DMS114 treated with DMSO at 0.1 percent for 48 hours (cell line): ENCODE measurements around the gene GPR108.
"Not testable (repeated sequence)": the region's sequence is repeated elsewhere in the genome, so short reads cannot be mapped to it uniquely, and the experiment has no call there.

Experiments
- DNase-seq: peaks from one replicate; lab custom pipeline; 2025; ENCODE audit not compliant: unreplicated experiment; lab: John Stamatoyannopoulos, UW

GPR108 gene

GRCh38 chr19:6737284-6737872, at the start of gene GPR108:
GPR108 (minus strand) TSS chr19:6737580; CDS start chr19:6737576, 4 bp downstream.
- peak; percentile 98 for DNase-seq

GRCh38 chr19:6779206-6779605, 41.8 kb upstream of the GPR108 start:
- DNase-seq: no peak

DNA sequence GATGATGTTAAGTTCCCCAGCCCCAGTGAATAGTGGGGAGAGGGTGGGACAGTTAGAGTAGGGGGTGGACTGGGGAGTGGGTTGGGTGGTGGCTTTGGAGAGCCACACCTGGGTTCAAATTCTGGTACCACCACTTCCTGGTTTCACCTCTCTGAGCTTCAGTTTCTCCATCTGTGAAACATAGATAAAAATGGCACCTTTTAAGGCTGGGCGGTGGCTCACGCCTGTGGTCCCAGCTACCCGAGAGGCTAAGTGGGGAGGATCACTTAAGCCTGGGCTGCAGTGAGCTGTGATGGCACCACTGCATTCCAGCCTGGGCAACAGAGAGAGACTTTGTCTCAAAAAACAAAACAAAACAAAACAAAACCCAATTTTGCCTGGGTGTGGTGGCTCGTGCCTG, 41.0 kb upstream of the GPR108 start:
- no peak for DNase-seq

DNA sequence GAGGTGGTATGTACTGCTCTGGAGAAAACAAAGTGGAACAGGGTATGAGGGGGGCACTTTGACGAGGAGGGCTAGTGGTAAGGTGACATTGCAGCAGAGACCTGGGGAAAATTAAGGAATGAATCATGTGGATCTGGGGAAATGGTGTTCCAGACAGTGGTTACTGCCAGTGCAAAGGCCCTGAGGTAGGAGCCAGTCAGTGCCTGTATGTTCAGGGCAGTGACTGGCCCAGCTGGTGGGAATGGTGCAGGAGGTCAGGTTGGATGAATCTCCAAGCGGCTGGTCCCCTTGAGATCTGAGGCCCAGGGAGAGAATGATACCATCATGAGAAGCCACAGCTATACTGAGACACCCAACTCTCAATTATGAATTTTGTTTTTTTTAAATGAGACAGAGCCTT, 40.1 kb upstream of the GPR108 start:
- no peak for DNase-seq

DNA sequence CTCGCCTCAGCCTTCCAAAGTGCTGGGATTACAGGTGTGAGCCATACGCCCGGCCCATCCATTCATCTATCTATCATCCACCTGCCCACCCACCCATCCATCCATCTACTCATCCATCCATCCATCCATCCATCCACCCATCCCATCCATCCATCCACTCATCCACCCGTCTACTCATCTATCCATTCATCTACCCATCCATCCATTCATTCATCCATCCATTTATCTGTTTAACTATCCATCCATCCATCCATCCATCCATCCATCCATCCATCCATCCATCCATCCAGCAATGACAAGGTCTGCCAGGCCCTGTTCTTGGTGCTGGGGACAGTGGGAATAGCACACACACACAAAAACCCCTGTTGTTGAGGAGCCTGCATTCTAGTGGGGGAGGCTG, 39.6 kb upstream of the GPR108 start:
- no peak for DNase-seq

DNA sequence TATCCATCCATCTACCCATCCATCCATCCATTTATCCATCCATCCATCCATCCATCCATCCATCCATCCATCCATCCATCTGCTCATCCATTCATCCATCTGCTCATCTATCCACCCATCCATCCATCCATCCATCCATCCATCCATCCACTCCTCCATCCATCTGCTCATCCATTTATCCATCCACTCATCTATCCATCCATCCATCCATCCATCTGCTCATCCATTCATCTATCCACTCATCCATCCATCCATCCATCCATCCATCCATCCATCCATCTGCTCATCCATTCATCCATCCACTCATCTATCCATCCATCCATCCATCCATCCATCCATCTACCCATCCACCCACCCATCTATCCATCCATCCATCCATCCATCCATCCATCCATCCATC, 38.7 kb upstream of the GPR108 start:
- DNase-seq: not testable (repeated sequence)

DNA sequence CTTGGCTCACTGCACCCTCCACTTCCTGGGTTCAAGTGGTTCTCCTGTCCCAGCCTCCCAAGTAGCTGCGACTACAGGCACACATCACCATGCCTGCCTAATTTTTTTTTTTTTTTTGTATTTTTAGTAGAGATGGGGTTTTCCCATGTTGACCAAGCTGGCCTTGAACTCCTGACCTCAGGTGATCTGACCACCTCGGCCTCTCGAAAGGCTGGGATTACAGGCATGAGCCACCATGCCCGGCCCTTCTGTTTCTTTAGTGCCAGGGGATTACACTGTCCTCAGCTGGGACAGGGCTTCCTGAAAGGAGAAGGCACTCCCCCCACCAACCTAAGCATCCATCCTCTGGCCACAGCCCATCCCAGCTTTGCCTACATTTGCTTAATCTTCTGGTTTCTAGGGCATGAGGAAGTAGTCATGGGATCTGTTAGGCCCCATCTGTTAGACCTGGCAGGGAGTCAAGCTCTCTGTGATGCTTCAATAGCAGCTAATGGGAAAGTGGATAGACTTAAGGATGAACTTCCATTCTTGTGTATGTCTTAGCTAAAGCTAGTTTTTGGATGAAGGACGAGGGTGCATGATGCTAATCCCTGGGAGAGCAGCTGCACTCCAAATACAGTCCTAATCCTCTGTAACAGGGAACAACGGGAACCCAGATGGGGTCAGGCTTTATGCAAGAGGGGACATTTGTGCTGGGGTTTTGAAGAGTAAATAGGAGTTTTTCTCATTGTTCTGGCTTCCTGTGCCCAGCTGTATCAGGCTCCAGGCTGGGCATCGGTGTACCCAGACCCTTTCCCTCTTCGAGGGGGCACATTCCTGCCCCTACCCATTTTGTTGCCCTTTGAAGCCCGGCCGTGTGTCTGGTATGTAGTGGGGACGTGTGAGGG, 37.7 kb upstream of the GPR108 start:
- no peak for DNase-seq

- no peak for DNase-seq
Measured at GRCh38 chr19:6773323-6773931, 36.0 kb upstream of the GPR108 start.

GRCh38 chr19:6772866-6773322, 35.5 kb upstream of the GPR108 start:
- DNase-seq: no peak

GRCh38 chr19:6772028-6772865, 34.9 kb upstream of the GPR108 start, which contains the start of gene VAV1:
VAV1 (plus strand) TSS chr19:6772708; CDS start chr19:6772808, 100 bp downstream.
- no peak for DNase-seq

- DNase-seq: not testable (repeated sequence)
Measured at GRCh38 chr19:6771648-6772027, 34.3 kb upstream of the GPR108 start.

DNA sequence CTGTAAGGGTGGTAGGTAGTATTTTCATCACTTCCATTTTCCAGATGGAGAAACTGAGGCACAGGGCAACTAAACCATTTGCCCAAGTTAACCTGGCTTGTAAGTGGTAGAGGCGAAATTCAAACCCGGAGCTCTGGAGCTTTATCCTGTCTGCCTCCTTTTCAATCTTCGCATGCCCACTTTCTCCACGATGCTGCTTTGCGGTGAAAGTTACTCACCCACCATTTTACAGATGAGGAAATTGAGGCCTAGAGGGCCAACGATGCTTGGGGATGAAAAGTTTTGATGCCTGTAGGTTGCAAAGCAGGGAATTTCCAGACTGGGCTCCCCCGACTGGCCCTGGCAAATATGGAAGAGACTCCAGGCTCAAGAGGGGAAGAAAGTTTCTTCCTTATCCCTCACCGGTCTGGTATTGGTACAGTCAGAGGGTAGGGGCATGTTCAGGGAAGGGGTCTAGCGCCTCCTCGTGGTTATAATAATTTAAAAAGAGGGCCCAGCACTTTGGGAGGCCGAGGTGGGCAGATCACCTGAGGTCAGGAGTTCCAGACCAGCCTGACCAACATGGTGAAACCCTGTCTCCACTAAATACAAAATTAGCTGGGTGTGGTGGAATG, 31.7 kb upstream of the GPR108 start:
- DNase-seq: no peak

DNA sequence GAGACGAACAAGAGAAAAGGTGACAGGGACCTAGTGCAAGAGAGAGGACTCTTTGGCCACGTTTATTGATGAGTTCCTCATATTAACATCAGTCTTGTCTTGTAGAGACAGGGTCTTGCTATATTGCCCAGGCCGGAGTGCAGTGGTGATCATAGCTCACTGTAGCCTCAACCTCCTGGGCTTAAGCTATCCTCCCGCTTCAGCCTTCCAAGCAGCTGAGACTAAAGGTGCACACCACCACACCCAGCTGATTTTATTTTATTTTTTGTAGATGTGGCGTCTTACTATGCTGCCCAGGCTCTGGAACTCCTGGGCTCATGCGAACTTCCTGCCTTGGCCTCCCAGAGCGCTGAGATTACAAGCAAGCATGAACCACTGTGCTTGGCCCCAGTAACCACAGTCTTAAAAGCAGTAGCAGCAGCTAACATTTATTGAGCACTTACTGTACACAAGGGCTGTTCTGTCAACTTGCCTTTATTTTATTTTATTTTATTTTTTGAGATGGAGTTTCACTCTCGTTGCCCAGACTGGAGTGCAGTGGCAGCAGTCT, 30.9 kb upstream of the GPR108 start:
- no peak for DNase-seq

DNA sequence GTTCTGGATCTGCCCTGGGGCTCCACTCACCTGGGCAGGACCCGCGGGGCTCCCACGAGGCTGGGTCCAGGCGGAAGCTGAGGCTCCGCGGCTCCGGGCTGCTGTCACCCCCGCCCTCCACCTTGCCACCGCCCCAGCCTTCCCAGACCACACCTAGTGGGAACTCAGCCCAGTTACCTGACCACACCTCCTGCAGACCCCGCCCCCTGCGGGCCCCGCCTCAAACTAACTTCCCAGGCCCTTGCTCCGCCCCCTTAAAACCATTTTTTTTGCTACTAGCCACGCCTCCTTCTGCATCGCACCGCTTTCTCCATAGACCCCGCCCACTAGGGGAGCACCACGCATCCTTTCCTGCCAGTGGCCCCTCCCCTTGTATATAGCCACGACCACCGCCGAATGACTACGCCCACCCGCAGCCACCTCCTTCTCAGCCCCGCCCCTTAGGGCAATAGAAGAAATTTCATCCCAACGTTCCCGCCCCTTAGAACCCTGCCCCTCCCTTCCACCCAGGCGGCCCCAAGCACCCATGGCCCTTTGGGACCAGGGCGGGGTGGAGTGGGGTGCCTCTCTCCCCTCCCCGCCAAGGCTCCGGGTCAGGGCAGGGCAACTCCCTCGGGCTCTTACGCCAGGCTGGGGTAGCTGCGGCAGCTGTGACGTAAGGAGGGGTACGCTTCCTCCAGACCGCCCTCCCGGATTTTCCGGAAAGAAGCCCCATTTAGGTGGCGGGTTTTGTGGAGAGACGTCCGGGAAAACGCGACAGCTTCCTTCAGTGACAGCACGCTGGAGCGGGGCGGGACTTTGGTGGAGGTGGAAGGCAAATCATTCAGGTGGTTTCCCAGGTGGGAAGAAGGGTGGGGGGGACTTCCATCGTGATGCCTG, 30.2 kb upstream of the GPR108 start, which contains the start of gene SH2D3A:
SH2D3A (minus strand) TSS at position 79 of the 879 bp plus-strand sequence. CDS start 3,687 bp downstream, outside the sequence.
- peak; percentile 85 for DNase-seq

- DNase-seq: no peak
Measured at GRCh38 chr19:6767081-6767356, 29.6 kb upstream of the GPR108 start.

- DNase-seq: no peak
Measured at GRCh38 chr19:6766357-6767080, 29.1 kb upstream of the GPR108 start.

DNA sequence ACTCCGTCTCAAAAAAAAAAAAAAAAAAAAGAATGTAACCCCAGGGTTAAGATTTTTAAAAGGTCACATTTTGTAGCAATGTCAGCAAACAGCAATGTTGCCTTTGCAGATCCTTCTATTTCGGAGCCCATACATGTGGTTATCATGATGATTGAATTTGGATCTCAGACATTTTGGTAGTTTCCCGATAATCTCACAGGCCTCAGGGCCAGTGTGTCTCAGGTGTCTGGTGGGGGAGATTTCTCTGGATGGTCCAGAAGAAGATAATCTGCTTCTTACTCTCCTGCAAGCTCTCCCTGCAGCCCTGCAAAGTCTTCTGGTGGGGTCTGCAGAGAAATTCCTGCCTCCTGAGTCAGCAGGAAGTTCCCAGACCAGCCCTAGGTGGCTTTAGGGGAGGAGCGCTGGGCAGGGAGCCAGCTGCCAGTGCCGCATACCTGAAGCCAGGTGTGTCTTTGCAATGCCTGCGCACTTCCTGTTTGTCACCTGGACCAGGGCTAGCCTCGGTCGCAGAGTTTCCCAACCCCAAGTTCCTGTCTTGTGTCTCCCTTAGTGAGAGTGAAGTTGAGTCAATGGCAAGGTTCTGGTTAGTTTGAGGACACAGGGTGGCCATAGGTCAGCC, 28.5 kb upstream of the GPR108 start:
- DNase-seq: no peak

DNA sequence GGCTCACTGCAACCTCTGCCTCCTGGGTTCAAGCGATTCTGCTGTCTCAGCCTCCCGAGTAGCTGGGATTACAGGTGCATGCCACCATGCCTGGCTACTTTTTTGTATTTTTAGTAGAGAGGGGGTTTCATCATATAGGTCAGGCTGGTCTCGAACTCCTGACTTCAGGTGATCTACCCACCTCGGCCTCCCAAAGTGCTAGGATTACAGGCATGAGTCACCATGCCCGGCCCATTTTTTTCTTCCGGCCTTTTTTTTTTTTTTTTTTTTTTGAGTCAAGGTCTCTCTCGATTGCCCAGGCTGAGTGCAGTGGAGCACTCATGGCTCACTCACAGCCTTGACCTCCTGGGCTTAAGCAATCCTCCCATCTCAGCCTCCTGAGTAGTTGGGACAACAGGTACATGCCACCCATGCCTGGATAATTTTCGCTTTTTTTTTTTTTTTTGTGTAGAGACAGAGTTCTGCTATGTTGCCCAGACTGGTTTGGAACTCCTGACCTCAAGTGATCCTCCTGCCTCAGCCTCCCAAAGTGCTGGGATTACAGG, 24.9 kb upstream of the GPR108 start:
- not testable (repeated sequence) for DNase-seq
